ENCODE data around the gene COCH.
"Not testable (repeated sequence)": the region's sequence is repeated elsewhere in the genome, so short reads cannot be mapped to it uniquely, and the experiment has no call there.

The COCH gene

DNA sequence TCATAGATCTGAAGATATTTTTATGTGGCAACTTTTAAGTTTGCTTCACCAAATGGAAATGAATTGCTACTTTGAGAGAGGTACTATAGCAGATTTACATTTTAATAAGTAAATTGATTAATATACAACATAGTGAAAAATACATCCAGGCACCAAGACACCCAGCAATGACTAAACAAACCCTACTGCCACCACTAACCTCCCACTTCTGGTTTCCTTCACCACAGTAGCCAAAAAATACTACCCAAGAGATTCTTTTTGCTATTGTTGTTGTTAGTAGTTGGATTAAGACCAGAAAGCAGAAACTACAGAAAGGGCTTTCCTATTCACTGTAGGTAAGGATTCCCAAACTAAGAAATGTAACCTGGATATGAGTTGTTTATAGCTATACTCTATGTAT lies 54.1 kb downstream of the COCH start:
- DNase-seq (ENCODE audit: low spot score): no peak

GRCh38 chr14:30933937-30934336 lies 59.6 kb downstream of the COCH start:
- DNase-seq (ENCODE audit: low spot score): not testable (repeated sequence)

DNA sequence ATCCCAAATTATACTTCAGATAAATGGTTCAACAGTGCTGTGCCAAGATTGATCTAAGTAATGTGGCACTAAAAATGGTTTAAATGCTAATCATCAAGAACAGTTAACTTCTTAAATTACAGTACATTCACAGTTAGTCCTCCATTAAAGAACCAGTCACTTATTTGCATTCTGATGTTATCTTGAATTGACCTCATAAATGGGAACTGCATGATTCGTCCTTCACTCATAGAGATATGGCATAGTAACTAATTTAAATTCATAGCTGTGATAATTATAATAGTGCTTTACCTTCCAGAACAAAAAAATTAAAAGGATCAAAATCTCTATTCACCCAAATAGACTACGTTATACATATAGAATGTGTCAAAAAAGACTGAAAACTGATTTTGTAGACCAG lies 61.1 kb downstream of the COCH start:
- no peak for DNase-seq (ENCODE audit: low spot score)

- no peak for DNase-seq (ENCODE audit: low spot score)
These were observed 64.3 kb downstream of the COCH start for GRCh38 chr14:30938617-30939016.
